Measurements from ENCODE around the gene LMNA.

DNA sequence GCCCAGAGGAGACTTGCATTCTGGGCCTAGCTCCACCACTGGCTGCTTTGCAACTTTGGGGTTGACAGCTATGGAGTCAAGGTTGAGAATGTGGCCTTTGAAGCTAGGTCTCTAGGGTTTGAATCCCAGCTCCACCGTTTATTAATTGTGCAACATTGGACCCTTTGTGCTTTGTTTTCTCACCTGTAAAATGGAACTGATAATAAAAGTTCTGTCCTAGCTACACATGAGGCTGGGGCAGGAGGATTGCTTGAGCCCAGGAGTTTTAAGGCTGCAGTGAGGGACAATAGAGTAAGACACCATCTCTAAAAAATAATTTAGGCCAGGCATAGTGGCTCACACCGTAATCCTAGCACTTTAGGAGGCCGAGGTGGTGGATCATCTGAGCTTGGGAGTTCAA, 15.2 kb upstream of the LMNA start:
- TF ChIP-seq CTCF (IDR thresholded peaks at IDR 0.05) (no peak), POLR2A (IDR thresholded peaks at IDR 0.05) (no peak)

Data from stomach (tissue), 4 donors.